ENCODE measurements around the gene OLFML2A.

OLFML2A gene

GRCh38 chr9:124855566-124855943, 78.6 kb downstream of the OLFML2A start:
- H3K36me3 Mint-ChIP-seq: peaks cover 47% of the 10 kb centered on the region
- H3K4me3 Mint-ChIP-seq: no peak overlapping the region
- ATAC-seq (no peak), DNase-seq (ENCODE audit: low spot score in 2 of 2) (no peak)
- H3K9me3 Mint-ChIP-seq: no peaks in the 10 kb centered on the region
- H3K4me1 Mint-ChIP-seq: peaks cover 55% of the 10 kb centered on the region
- H3K27ac Mint-ChIP-seq: peak overlapping the region; percentile 94

GRCh38 chr9:124855944-124856765, 79.2 kb downstream of the OLFML2A start:
- Mint-ChIP-seq H3K4me1 (peaks cover 56% of the 10 kb centered on the region), H3K36me3 (peaks cover 53% of the 10 kb centered on the region), H3K4me3 (no peak overlapping the region), H3K9me3 (no peaks in the 10 kb centered on the region), H3K27ac (peak overlapping the region; percentile 94)
- ATAC-seq (no peak), DNase-seq (ENCODE audit: low spot score in 2 of 2) (peak in 1 of 2 donors; percentile 63)

GRCh38 chr9:124857533-124858162, 80.7 kb downstream of the OLFML2A start:
- ATAC-seq (no peak), DNase-seq (ENCODE audit: low spot score in 2 of 2) (no peak)
- Mint-ChIP-seq H3K4me1 (peaks cover 54% of the 10 kb centered on the region), H3K4me3 (no peak overlapping the region), H3K36me3 (peaks cover 62% of the 10 kb centered on the region), H3K9me3 (no peaks in the 10 kb centered on the region), H3K27ac (peak overlapping the region; percentile 94)

GRCh38 chr9:124858330-124859046, 81.6 kb downstream of the OLFML2A start:
- ATAC-seq: no peak
- peaks cover 50% of the 10 kb centered on the region for H3K4me1 Mint-ChIP-seq

GRCh38 chr9:124859803-124860581, 83.1 kb downstream of the OLFML2A start:
- peaks cover 60% of the 10 kb centered on the region for H3K36me3 Mint-ChIP-seq
- ATAC-seq: no peak
- peak overlapping the region; percentile 85 for H3K4me3 Mint-ChIP-seq
- H3K4me1 Mint-ChIP-seq: peaks cover 46% of the 10 kb centered on the region
- peak overlapping the region; percentile 94 for H3K27ac Mint-ChIP-seq
- no peak for DNase-seq (ENCODE audit: low spot score in 2 of 2)
- H3K9me3 Mint-ChIP-seq: no peaks in the 10 kb centered on the region

More at GRCh38 chr9:124858330-124859046, 81.6 kb downstream of the OLFML2A start:
- no peak for DNase-seq (ENCODE audit: low spot score in 2 of 2)
- H3K4me3 Mint-ChIP-seq: peak overlapping the region; percentile 85
- no peaks in the 10 kb centered on the region for H3K9me3 Mint-ChIP-seq
- H3K36me3 Mint-ChIP-seq: peaks cover 62% of the 10 kb centered on the region
- H3K27ac Mint-ChIP-seq: peak overlapping the region; percentile 94

- DNase-seq (ENCODE audit: low spot score in 2 of 2): no peak
- Mint-ChIP-seq H3K36me3 (peaks cover 55% of the 10 kb centered on the region), H3K4me3 (peak overlapping the region; percentile 85), H3K9me3 (no peaks in the 10 kb centered on the region), H3K4me1 (peaks cover 42% of the 10 kb centered on the region), H3K27ac (peak overlapping the region; percentile 94)
- ATAC-seq: no peak
Observed at GRCh38 chr9:124860582-124861341, 83.8 kb downstream of the OLFML2A start.

GRCh38 chr9:124861342-124862229, 84.7 kb downstream of the OLFML2A start, which contains the start of the genes ARPC5L and RPL35:
Gene ARPC5L, plus strand, starts transcription at chr9:124862130. Its CDS starts 7,161 bp downstream, at chr9:124869291.
Gene RPL35, minus strand, starts transcription at chr9:124861957. Its CDS starts 45 bp downstream, at chr9:124861912.
- peak; percentile 96 for ATAC-seq
- H3K4me1 Mint-ChIP-seq: peaks cover 42% of the 10 kb centered on the region

GRCh38 chr9:124863371-124863871, 86.5 kb downstream of the OLFML2A start:
- H3K27ac Mint-ChIP-seq: no peak overlapping the region
- no peaks in the 10 kb centered on the region for H3K9me3 Mint-ChIP-seq
- DNase-seq (ENCODE audit: low spot score in 2 of 2) (no peak), ATAC-seq (no peak)
- peaks cover 38% of the 10 kb centered on the region for H3K4me1 Mint-ChIP-seq
- peak overlapping the region; percentile 85 for H3K4me3 Mint-ChIP-seq
- peaks cover 42% of the 10 kb centered on the region for H3K36me3 Mint-ChIP-seq

More at GRCh38 chr9:124861342-124862229, 84.7 kb downstream of the OLFML2A start, which contains the start of the genes ARPC5L and RPL35:
- Mint-ChIP-seq H3K4me3 (peak within 1 kb of the TSS; percentile 85), H3K36me3 (peaks cover 55% of the 10 kb centered on the region), H3K27ac (peak within 1 kb of the TSS; percentile 94), H3K9me3 (no peaks in the 10 kb centered on the region)
- DNase-seq (ENCODE audit: low spot score in 2 of 2): peak; percentile 92 to 95
